NCI-H345 (cell line): ENCODE results near the gene BBOF1.

Source experiments
- DNase-seq: peaks from one replicate; lab custom pipeline; 2025; lab: John Stamatoyannopoulos, UW

Gene BBOF1

DNA sequence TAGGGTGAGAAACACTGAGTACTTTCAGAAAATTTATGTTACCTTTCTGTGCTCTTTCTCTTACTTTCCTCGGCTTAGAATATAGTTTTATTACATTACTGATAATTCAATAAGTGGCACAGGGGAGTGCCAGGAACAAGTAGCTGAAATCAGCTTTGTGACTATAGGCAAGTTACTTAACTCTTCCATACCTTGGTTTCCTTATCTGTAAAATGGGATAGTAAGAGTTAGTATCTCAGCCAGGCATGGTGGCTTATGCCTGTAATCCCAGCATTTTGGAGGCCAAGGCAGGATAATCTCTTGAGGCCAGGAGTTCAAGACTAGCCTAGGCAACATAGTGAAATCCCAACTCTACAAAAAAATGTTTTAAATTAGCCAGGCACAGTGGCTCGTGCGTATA lies 15.4 kb downstream of the BBOF1 start:
- DNase-seq: no peak

DNA sequence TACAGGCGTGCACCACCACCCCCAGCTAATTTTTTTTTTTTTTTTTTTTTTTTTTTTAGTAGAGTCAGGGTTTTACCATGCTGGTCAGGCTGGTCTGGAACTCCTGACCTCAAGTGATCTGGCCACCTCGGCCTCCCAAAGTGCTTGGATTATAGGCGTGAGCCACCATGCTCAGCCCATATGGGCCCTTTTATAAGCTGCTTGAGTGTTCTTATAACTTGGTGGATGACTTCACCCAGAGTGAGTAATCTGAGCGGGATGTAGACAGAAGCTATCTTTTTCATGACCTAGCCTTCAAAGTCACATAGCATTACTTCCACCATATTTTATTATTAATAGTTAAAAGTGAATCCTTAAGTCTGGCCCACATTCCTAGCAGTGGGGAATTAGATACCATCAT lies 16.4 kb downstream of the BBOF1 start:
- no peak for DNase-seq

DNA sequence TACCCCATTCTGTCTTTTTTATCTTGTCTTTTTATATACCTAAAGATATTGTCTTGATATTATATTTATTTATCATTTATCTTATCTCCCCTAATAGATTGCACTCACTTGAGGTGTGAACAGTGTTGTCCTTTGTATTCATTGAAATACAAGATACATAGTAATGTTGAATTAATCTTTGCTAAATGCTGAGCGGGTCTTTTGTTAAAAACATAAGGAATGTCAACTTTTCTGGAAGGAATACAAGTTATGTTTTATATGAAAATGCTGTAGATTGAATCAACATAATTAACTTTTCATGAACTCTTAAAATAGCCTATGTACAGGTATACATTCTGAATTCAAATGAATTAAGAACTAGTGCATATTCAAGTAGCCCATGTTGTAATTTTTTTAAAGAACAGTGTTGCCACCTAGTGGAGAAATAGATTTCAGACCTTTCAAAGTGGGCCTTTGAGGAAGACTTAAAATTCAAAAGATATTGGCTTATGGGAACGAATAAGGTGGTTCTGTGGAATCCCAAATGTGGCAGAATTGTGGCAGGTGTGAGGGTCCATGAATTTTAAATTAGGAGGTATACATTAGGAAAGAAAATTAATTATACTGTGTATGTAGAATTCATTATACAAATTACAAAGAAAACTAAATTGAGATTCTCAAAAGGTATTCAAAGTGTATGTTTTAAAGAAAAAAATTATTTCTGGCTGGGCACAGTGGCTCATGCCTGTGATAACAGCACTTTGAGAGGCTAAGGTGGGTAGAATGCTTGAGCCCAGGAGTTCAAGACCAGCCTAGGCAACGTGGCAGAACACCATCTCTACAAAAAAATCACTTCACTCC lies 19.1 kb downstream of the BBOF1 start:
- peak; percentile 64 for DNase-seq

DNA sequence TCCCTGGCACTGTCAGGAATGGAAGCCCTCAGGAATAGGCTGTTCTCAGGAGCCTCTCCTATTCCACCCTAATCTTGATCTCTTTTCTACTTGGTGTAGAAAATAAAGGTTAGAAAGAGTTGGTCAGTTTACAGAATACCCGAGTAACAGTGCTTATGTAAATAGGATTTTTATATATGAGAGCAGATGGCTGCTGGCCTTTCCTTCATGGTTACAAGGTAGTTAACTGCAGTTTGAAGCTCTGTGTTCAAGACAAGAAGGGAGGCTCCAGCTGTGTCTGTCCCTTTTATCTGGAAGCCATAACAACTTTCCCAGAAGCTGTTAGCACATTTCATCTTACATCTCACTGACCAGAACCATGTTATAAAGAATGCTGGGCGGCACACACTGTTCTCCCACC lies 23.1 kb downstream of the BBOF1 start:
- DNase-seq: no peak

DNA sequence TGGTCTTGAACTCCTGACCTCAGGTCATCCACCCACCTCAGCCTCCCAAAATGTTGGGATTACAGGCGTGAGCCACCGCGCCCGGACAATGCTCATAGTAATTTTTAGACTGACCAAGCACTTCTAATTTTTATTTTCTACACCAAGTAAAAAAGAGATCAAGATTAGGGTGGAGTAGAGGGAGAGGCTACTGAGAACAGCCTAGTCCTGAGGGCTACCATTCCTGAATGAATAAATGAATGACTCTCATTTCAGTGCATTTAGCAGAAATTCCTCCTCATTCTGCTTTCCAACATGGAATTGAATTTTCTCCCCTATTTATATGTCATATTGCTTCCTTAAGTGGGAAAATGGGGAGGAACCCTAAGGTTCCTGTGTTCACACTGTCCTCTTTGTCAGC lies 26.4 kb downstream of the BBOF1 start:
- no peak for DNase-seq

DNA sequence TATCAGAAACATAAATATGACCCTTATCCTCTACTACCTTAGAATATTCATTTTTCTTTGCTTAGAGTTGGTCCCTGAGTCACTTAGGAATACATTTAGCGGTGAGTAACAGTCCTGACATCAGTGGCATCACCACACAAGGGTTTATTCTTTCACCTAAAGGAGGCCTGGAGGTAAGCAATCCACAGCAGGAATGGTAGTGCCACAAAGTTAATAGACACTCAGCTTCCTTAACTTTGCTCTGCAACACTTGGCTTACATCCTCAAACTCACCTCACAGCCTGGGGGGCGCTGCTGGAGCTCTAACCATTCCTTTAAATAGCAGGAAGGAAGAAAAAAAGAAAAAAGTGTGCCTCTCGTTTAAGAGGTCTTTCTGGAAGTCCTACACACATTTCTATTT lies 29.1 kb downstream of the BBOF1 start:
- no peak for DNase-seq

DNA sequence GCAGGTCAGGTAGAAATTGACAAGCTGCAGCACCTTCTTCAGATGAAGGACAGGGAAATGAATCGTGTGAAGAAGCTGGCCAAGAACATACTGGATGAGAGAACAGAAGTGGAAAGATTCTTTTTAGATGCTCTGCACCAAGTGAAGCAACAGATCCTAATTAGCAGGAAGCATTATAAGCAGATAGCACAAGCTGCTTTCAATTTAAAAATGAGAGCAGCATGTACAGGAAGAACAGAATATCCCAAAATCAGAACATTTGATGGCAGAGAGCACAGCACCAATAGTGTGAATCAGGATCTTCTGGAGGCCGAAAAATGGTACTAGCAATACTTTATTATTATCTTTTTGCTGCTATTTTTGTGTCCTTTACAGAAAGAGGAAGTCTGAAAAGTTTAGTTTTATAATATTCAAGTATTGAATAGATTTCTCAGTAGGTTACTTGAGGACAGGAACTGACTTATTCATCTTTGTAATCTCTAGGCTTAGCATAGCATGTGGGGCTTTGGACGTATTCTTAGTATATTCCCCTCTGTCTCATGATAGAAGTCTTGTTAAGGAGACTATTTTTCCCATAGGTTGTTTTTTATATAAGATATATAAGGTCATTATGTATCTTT lies 30.8 kb downstream of the BBOF1 start:
- no peak for DNase-seq

DNA sequence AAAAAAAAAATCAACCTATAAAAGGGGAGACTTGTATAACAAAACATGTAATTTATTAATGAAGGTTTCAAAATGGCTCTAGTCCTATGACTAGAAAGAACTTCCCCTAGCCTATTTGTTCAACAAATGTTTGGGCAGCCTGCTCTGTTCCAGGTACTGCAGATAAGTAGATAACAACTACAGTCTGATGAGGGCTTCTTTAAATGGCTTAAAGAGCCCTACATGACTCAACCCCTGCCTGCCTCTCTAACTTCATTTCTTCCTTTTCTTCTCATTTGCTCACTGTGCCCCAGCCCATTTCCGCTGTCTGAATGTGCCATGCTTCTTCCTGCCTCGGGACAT lies 43.6 kb downstream of the BBOF1 start:
- DNase-seq: no peak

DNA sequence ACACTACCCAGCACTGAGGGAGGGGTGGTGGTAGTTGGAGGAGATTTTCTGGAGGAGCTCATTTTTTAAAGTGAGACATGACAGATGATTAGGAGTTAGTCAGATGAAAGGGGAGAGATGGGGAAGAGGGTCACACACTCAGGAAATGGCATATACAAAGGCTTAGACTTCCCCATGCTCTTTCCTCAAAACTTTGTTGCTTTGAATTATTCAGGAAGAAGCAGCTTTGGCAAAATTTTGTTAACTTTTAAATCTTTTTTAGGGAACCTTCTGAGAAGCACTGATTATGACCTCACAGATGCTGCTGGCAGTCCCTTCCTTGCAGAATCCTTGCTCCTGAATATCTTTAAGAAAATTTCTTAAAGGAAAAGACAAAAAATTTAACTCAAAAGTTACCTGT lies 45.3 kb downstream of the BBOF1 start:
- no peak for DNase-seq

DNA sequence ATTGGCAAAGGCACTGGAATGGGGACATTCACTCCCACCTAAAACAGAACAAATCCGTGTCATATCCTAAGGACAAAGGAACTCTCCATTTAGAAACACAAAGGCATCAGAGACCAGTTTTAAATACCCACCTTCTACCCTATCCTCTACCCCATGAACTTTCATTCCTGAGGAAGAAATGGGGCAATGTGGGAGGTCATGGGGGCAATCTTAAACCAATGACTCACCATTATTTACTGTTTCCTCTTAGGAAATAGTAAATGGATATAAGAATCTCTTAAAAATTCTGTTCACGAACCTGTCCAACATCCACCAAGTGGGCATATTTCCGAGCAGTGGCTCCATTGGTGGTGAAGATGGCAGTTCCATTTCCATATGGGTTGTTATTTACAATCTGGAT lies 45.7 kb downstream of the BBOF1 start:
- no peak for DNase-seq

DNA sequence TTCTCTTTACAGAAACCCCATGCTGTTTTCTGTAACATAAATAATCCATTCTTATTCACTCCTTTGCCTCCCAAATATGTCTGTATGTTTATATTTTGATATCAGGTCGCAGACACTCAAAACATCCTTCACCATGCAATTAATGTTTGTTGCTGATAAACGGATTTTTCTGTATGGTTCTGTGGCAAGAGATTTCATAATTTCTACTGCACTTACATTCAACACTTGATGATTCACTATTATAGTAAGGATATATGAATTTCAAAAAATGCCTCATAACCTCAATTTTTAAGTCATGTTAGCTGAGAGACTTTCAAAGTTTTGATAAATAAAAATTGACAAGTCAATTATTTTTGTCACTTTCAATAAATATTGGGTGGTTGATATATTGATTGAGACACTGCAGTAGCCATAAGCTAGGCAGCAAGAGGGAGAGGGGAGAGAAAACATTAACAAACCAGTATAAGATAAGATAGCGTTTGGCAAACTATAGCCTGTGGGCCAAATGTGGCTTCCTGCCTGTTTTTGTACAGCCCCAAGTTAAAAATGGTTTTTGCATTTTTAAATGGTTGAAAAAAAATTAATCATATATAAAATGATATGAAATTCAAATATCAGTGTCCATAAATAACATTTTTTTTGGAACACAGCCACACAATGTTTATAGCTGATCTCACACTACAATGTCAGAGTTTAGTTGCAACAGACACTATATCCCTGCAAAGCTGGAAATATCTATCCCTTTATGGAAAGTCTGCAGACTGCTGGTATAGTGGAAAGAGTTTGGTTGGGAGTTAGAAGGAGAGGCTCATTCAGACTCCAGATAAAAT lies 46.8 kb downstream of the BBOF1 start:
- no peak for DNase-seq

DNA sequence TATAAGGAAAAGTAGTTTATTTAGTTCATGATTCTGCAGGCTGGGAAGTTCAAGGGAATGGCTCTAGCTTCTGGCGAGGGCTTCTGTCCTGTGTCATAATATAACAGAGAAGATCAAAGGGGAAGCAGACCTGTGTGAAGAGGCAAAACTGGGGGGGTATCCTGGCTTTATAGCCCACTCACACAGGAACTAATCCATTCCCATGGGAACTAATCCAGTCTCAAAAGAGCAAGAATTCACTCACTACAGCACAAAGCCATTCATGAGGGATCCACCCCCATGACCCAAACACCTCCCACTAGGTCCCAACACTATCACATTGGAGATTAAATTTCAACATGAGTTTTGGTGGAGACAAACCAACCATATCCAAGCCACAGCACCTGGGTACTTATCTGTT lies 58.3 kb downstream of the BBOF1 start:
- DNase-seq: no peak

DNA sequence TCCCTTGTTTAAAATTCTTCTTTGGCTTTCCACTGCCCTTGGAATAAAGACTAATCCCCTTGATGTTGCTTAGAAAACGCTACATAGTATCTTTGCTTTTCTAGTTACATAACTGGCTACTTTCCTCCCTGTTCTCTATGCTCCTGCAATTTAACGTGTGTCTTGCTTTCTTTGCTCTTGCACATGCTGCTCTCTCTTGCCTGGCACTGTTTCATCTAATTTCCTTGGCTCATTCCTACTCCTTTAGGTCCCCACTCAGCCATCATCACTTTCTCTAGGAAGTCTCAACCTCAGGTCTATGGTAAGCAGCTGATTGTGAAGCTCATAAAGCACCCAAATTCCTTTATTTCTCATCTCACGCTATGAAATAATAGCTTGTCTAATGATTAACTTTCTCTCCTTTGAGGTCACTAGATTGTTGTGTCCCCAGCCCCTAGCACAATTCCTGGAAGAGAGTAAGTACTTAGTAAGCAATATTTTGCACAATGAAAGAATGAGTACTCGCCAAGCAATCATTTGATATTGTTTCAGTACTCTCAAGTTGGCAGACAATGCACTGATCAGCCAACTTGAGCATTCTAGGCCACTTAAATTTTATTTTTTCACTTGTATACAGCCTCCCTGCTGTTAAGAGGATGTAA lies 61.8 kb downstream of the BBOF1 start:
- DNase-seq: no peak

DNA sequence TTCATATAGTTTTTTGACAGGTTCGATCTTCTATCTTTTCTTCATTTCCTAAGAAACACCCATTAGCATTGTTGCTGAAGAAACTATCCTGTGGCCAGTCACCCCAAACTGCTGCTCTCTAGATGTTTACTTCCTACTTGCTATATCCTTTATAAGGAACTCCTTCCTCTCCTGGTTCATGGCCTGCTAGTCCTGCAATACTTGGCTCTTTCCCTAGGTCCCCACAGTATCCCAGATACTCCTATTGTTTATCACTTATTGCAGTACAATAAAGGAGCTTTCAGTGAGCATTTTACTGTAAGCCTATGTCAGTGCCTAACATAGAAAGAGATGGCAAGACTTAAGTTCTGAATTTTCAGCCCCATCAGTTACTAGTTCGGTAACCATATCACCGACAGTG lies 62.3 kb downstream of the BBOF1 start:
- no peak for DNase-seq

DNA sequence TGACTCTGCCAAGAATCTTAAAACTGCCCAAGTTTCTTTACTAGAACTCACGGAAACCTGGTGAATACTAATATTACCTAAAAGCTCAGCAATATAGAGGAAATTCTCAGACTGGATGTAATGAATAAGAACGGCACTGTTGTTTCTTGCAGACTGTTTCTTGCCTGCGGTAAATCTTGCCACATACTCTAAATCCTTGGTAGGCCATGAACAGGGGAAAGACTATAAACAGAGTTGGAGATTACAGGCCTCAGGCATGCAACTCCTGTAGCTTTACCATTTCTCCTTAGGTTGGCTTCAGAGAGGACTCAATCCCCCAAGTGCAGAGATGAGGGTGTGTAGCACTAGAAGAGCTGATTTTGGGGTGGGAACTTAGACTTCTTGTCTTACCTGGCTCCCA lies 64.0 kb downstream of the BBOF1 start:
- DNase-seq: no peak

DNA sequence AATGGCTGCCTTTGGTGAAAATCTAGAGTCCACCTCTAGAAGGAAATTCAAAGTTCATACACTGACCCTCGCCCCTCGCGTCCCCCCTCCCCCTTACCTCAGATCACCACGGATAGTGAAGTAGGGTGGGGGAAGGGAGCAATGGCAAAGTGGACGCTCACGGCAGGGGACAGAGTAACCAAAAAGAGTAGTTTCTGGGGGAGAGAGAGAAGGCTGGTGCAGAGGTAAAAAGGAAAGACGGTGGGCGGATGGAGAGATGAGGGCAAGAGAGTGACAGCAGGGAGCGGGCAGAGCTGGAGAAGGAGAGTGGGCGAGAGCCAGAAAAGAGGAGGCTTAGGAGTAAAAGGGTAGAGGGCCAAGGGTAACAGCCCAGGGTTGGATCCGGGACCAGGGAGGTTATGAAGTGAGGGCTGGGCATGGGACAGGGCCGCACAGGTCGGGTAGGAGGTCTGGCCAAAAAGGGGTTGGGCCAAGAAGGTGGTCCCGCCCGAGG lies 64.7 kb downstream of the BBOF1 start:
- DNase-seq: no peak

DNA sequence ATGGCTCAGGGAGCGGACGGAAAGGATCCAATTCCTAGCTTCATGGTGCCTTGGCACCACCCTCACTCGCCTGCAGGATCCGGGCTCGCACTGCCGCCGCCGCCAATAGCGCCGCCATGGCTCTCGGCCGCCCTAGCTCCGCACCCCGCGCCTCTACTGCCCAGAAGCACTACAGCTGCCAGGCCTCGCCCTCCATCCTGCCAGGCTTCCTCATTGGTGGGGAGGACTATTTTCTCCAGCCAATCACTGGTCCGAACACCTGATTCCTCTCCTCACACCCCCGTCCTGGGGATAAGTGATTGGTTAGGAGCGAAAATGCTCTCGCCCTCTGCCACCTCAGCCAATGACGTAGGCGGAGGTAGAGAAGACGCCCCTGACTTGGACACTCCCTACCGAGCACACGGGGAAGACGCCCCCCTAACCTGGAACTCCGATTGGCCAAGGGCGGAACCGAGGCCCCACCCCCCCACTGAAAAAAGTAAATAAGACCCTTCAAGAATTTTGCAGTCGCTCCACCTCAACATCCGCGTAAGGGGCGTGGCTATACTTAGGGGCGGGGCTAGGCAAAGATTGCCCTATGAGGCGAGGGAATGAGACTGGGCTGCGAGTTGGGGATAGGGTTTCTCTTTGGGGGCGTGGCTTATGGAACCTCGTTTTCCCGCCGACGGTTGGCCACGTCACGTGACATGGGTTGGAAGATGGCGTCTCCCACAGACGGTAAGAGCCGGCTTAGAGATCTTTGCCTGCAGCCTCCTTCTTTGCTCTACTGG lies 65.3 kb downstream of the BBOF1 start, which contains the start of the genes ALDH6A1 and LIN52:
Gene ALDH6A1 (minus strand): TSS at position 177 of the 770 bp plus-strand sequence. CDS start 59 bp downstream, at position 118.
Gene LIN52 (plus strand): TSS at position 680 of the 770 bp plus-strand sequence. CDS start 19 bp downstream, at position 699.
- peak; percentile 100 for DNase-seq

DNA sequence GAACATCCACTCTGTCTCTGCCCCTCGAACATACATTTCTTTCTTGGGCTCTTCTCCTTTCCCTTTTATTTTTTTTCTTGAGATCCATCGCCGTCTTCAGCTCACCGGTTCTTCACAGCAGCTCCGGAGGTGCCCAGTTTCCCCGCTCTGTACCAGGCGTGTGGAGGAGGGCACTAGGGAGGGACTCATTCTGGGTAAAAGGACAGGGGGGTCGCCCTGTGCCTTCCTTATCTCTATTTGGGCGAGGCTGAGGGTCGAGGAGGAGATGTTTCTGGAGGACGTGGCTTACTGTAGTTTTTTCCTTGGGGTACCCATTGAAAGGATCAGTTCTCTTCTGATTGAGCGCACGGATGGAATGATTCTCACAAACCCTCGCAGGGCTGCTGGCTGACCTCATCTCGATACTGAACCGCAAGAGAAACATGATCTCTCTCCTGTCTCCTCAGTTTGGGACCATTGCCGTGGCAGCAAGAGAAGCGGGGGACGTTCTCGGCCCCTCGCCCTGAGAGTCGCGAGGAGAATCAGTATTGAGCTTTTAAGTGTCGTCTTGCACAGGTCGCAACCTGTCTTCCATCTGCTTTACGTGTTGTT lies 66.0 kb downstream of the BBOF1 start:
- peak; percentile 12 for DNase-seq

DNA sequence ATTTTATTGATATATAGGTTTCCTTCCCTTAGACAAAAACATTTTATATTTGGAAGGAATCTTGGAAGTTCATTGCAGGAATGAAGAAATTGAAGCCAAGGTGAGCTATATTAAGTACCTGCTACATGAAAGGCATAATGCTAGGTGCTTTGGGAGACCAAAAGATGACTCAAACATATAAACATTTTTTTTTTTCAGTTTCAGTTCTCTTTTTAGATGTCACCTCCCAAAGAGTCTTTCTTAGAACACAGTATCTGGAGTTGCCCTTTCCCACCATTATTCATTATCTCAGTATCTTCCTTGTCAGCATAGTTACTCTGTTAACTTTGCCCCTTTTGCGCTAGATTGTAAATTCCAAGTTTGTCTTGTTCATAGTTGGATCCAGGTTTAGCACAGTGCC lies 66.7 kb downstream of the BBOF1 start:
- no peak for DNase-seq

DNA sequence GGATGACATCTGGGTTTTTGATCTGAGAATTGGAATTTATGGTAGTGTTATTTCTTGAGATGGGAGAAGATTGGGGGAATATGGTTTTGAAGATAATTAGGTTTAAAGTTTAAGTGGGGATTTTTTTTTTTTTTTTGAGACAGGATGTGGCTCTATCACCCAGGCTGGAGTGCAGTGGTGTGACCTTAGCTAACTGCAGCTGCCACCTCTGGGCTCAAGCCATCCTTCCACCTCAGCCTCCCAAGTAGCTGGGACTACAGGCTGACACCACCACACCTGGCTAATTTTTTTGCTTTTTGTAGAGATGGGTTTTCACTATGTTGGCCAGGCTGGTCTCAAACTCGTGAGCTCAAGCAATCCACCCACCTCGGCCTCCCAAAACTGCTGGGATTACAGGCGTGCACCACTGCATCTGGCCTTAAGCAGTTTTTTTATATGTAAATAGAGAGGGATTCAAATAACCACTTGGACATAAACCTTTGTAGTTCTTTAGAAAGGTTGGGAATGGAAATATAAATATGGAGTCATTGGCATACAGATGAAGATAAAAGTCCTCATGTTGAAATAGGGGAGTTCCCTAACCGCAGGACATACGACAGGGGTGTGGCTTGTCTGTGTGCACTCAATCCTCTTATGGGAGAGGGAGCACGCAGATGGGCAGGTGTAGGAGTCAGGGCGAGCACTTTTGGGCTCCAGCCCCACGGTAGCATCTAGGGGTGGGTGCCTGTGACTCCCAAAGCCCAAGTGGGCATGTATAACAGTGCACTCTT lies 70.3 kb downstream of the BBOF1 start:
- no peak for DNase-seq
